GOT3 (cell line): ENCODE measurements around the gene GPANK1.
"Not testable (repeated sequence)": the region's sequence is repeated elsewhere in the genome, so short reads cannot be mapped to it uniquely, and the experiment has no call there.

Experiments used
- DNase-seq: peaks from one replicate; lab custom pipeline; 2025; ENCODE audit warnings: mixed read lengths; lab: John Stamatoyannopoulos, UW

The GPANK1 gene

DNA sequence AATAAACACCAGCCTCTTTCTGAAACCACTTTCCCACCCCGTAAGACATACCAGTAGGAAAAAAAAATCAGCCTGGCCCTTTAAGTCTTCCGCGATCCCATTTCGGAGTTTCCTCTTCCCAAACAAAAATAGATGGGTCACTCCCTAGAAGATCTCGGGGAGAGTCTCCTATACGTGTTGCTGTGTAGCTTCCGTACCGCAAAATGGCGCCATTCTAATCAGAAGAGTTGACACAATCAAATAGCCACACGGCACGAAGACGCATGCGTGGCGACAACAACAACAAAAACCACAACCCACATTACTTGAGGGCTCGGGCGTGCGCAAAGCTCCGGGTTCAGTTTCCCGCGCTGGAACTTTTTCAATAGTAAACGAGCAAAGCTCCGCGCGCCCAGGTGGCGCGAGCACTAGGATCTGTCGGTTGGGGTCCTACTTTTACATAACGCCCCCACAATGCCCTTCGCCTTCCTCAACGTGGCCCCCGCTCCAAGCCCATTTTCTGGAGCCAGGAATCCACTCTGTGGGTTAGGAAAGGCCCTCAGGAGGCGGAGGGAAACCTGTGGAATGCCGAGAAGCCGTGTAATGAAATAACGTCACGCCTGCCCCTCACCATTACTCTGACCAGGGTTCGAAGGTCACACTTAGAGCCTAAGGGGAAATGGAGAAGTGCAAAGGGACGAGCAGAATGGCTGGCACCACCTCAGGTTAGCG, at the start of gene GPANK1:
Gene GPANK1, minus strand, starts transcription at position 208 of the 711 bp plus-strand sequence. CDS start 519 bp downstream, outside the sequence.
- DNase-seq = peak; percentile 44

DNA sequence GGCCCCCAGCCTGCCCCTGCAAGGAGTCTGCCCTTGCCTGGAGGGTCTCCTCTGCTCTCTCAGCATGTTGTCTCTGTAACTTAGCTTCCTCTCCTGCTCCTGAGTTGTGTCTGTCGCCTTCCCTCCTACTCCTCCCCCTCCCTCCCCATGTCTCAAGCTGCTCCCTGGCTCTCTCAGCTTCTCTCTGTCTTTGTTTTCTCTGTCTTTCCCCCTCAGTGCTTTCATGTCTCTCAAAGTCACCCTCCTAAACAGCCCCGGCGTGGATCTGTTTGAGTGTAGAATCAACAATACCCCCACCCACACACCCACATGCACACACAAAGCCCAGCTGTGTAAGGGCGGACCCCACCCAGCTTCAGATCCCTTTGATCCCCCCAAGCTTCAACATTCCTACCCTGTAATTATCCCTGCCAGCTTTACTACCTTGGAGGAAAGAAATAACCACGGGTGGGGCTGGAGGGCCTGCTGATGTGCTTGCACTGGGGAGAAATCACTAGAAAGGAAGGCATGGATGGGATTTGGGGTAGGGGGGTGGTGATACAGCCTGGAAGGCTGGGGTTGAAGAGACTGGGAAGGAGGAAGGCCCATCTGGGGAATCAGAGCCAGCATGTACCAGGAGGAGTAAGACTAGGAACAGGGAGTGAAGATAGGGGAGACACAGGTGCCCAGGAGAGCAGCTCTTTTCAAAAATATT, 49.3 kb upstream of the GPANK1 start:
- DNase-seq = no peak

DNA sequence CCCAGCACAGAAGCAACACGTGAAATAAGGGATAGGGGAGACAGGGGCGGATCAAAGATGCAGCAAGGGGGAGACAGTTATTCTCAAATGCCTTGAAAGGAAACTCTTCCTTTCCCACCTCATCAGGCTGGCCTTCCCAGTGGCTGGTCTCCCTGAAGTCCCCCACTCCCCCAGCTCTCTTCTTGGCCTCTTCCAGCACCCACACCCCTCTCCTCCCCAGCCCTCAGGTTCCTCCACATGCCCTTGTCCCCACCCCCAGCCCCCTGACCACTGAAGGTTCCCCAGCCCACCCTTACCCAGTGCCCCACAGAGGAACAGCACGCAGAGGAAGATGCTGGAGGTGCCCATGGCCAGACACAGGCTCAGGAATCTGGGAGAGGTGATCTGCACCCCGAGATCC, 48.7 kb upstream of the GPANK1 start:
- no peak for DNase-seq

DNA sequence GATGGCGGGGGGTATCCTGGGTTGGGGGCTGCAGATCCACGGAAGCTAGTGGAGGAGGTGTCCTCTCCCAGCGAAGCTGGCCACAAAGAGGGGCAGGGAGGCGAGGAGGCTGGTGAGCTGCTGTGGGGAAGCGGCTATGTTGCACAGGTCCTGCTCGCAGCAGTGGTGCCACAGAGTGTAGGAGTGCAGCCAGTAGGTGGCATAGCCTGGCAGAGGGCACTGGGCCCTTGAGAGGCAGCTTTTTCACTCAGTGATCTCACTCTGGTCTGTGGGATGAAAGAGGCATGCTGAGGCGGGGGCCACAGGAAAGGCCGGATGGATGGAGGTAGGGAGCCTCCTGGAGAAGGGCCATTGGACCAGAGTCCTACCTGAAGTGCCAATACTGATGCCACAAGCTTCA, 47.5 kb upstream of the GPANK1 start:
- no peak for DNase-seq

- DNase-seq = no peak
Measured at GRCh38 chr6:31711233-31711632, 46.4 kb upstream of the GPANK1 start.

GRCh38 chr6:31710523-31711219, 45.9 kb upstream of the GPANK1 start:
- DNase-seq = no peak

- not testable (repeated sequence) for DNase-seq
Measured at GRCh38 chr6:31709157-31709556, 44.4 kb upstream of the GPANK1 start.

- no peak for DNase-seq
Measured at GRCh38 chr6:31708224-31708623, 43.4 kb upstream of the GPANK1 start.

GRCh38 chr6:31707701-31708100, 42.9 kb upstream of the GPANK1 start:
- no peak for DNase-seq

DNA sequence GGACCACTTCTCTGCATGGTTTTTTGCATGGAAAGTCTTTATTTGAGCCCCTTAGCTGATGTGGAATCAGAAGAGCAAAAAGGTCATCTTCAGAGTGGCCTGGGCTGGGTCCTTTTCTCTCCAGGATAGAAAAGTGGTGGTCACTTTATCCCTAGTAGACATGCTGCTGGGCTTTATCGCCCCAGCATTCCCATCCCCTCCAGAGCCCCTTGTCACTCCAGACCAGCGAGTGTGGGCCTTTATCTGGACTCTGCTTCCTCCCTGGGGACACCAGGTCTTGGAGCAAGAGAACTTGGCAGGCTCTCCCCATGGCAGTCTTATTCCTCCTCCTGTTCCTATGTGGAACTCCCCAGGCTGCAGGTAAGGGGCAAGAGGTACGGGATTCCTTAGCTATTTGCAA, 41.8 kb upstream of the GPANK1 start, which contains the start of gene LY6G6F:
Gene LY6G6F, plus strand, starts transcription at position 268 of the 400 bp plus-strand sequence. Its CDS starts 41 bp downstream, at position 309.
- DNase-seq = no peak

GRCh38 chr6:31705931-31706330, 41.1 kb upstream of the GPANK1 start:
- DNase-seq = no peak

GRCh38 chr6:31702819-31703716, 38.3 kb upstream of the GPANK1 start, which contains the start of gene ABHD16A:
TSS of gene ABHD16A (minus strand) at chr6:31703324. CDS start at chr6:31703281, 43 bp downstream.
- peak; percentile 82 for DNase-seq

- no peak for DNase-seq
Measured at GRCh38 chr6:31702405-31702818, 37.6 kb upstream of the GPANK1 start.

- no peak for DNase-seq
Measured at GRCh38 chr6:31701666-31702404, 37.0 kb upstream of the GPANK1 start.

DNA sequence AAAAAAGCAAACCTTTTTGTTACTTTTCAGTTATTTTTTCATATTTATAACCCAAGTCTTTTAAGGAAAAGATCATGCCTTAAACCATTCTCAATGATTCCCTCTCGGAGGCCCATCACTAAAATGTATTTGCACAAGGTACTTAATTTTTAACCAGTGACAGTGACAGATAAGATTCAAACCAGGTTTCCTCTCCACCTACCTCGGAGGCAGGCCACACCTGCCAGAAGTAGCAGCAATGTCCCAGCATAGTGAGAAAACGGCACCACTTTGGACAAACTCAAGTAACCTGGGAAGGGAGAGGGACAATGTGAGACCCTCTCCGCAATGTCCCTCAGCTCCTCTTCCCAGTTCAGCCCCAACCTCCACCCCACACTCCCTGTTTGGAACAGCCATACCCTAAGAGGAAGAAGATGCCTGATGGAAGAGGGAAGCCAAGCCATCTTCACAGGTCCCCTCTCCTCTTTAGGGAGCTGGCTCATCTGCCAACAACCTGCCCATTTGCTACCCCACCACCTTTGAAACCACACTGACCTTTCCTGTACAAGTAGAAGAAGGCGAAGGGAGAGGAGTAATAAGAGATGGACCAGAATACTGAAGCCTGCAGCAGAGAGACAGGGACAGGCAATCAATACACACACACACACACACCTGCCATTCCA, 36.1 kb upstream of the GPANK1 start:
- no peak for DNase-seq

DNA sequence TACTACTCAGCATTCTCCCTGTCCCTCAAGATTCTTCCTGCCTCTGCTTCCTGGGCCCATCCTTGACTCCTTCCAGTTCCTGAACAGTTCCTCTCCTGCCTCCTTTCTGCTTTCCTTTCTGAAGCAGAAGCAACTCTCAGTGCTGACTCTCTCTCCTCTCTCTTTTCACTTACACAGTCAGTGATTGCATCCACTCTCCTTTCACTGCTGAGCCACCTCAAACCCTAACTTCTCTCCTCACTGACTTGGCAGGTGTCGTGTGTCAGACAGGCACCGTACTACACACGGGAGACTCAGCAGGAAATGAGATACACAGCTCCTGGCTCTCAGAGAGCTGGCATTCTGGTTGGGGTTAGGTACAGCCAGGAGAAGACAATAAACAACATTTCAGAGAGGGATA, 32.8 kb upstream of the GPANK1 start:
- no peak for DNase-seq

- no peak for DNase-seq
Measured at GRCh38 chr6:31693535-31693934, 28.7 kb upstream of the GPANK1 start.

GRCh38 chr6:31692886-31693285, 28.1 kb upstream of the GPANK1 start:
- no peak for DNase-seq

GRCh38 chr6:31692353-31692752, 27.6 kb upstream of the GPANK1 start:
- DNase-seq = no peak

- DNase-seq = no peak
Measured at GRCh38 chr6:31691564-31692108, 26.8 kb upstream of the GPANK1 start.
